H1 (cell line): ENCODE results near the gene NPHS2. TPM values are rescaled to one million over a fixed set of nuclear protein-coding genes. Genes with fewer than 3 reads are reported as not detected.

ENCODE experiments used
- CTCF ChIA-PET: fragments of 300-600 bp; sonication (Branson Sonifier 250); formaldehyde crosslinking; loops from one replicate; lab custom pipeline; 2021; ENCODE audit not compliant: partially characterized antibody; lab: Charles Lee
- POLR2A ChIA-PET: fragments of 300-600 bp; sonication (Branson Sonifier 250); formaldehyde crosslinking; loops from one replicate; lab custom pipeline; 2021; ENCODE audit warnings: inconsistent platforms; ENCODE audit not compliant: partially characterized antibody; lab: Charles Lee
- DNase-seq, 2 experiments: peaks; one replicate each; pipeline versions ENCODE4 v3.0.0 to v3.0.0-alpha.2; 2010 to 2022; ENCODE audit warnings: low spot score in 2 of 2, low read depth in 1 of 2, mixed read lengths in 1 of 2
- FAIRE-seq: peaks from 2 replicates; lab custom pipeline; 2011; peaks lifted over from hg19 to GRCh38; lab: Jason Lieb, UNC
- H2AFZ ChIP-seq: 2 replicates; pipeline ENCODE4 v1.8.1; 2012; ENCODE audit warnings: low read length, inconsistent platforms
- H2AK5ac ChIP-seq: 2 replicates; pipeline ENCODE4 v1.6.1; 2013; ENCODE audit warnings: low read depth, low read length
- H2BK120ac ChIP-seq: replicated peaks from 2 replicates; pipeline ENCODE3; 2013; ENCODE audit warnings: low read depth, low read length, inconsistent platforms
- H2BK12ac ChIP-seq: 2 replicates; pipeline ENCODE4 v1.6.1; 2013; ENCODE audit warnings: low read depth, low read length
- H2BK15ac ChIP-seq: 2 replicates; pipeline ENCODE4 v1.6.1; 2013; ENCODE audit warnings: low read length
- H2BK20ac ChIP-seq: 2 replicates; pipeline ENCODE4 v1.6.1; 2013; ENCODE audit warnings: low read length
- H2BK5ac ChIP-seq: 2 replicates; pipeline ENCODE4 v1.6.1; 2013; ENCODE audit warnings: low read depth, low read length
- H3K14ac ChIP-seq: 2 replicates; pipeline ENCODE4 v1.6.1; 2013; ENCODE audit warnings: inconsistent platforms; ENCODE audit not compliant: insufficient read length
- H3K18ac ChIP-seq: 2 replicates; pipeline ENCODE4 v1.6.1; 2013; ENCODE audit warnings: low read length; ENCODE audit errors: extremely low read depth
- H3K23ac ChIP-seq: 2 replicates; pipeline ENCODE4 v1.6.1; 2013; ENCODE audit warnings: inconsistent platforms; ENCODE audit not compliant: insufficient read length
- H3K23me2 ChIP-seq: 2 replicates; pipeline ENCODE4 v1.6.1; 2013; ENCODE audit warnings: low read depth, low read length
- H3K27ac ChIP-seq: 2 replicates; pipeline ENCODE4 v1.6.1; 2011; ENCODE audit warnings: low read depth, low read length, inconsistent platforms
- H3K27me3 ChIP-seq, 4 experiments: replicated peaks in 1 of 4; 1 replicate in 1 of 4; 2 replicates in 3 of 4; pipeline versions ENCODE4 v1.6.1 to v1.8.1; 2011 to 2013; ENCODE audit warnings: low read length in 3 of 4, mild to moderate bottlenecking in 3 of 4, inconsistent platforms in 2 of 4, mixed read lengths in 2 of 4, moderate library complexity in 1 of 4; ENCODE audit not compliant: control insufficient read depth in 3 of 4, insufficient read depth in 3 of 4; ENCODE audit errors: extremely low read depth in 1 of 4
- H3K36me3 ChIP-seq, 4 experiments: 2 replicates each; pipeline versions ENCODE4 v1.6.1 to v1.8.1; 2011 to 2013; ENCODE audit warnings: mild to moderate bottlenecking in 4 of 4, low read length in 3 of 4, moderate library complexity in 2 of 4, control low read depth in 1 of 4, inconsistent platforms in 1 of 4; ENCODE audit not compliant: insufficient read depth in 4 of 4, control insufficient read depth in 2 of 4
- H3K4ac ChIP-seq: replicated peaks from 2 replicates; pipeline ENCODE3; 2013; ENCODE audit warnings: low read length, low read depth, mixed read lengths, inconsistent platforms; ENCODE audit not compliant: insufficient read length
- H3K4me1 ChIP-seq, 4 experiments: replicated peaks in 1 of 4; 1 replicate in 1 of 4; 2 replicates in 3 of 4; pipeline versions ENCODE4 v1.6.1 to v1.8.1; 2011 to 2013; ENCODE audit warnings: low read length in 3 of 4, inconsistent platforms in 2 of 4, mixed read lengths in 1 of 4; ENCODE audit not compliant: insufficient read depth in 4 of 4, control insufficient read depth in 3 of 4
- H3K4me2 ChIP-seq, 2 experiments: 2 replicates each; pipeline versions ENCODE4 v1.6.1 to v1.8.1; 2011 to 2013; ENCODE audit warnings: low read depth in 2 of 2, low read length in 2 of 2, control low read depth in 1 of 2, inconsistent platforms in 1 of 2, mild to moderate bottlenecking in 1 of 2; ENCODE audit not compliant: insufficient read depth in 1 of 2
- H3K4me3 ChIP-seq, 4 experiments: fragments of 200-600, 300-600 bp in 1 of 4; sonication (generic), shearing (Covaris generic), sonication (Bioruptor Twin) in 1 of 4; 2 replicates each; pipeline versions ENCODE4 v1.5.1 to v1.8.1; 2011 to 2016; ENCODE audit warnings: low read length in 4 of 4, low read depth in 3 of 4, control low read depth in 2 of 4, inconsistent platforms in 2 of 4, mild to moderate bottlenecking in 2 of 4, mixed read lengths in 1 of 4, moderate library complexity in 1 of 4; ENCODE audit not compliant: insufficient read depth in 2 of 4; ENCODE audit errors: extremely low read depth in 1 of 4
- H3K56ac ChIP-seq: replicated peaks from 2 replicates; pipeline ENCODE3; 2013; ENCODE audit warnings: low read depth, mild to moderate bottlenecking, mixed read lengths, low read length, inconsistent platforms; ENCODE audit not compliant: insufficient read length
- H3K79me1 ChIP-seq: 2 replicates; pipeline ENCODE4 v1.6.1; 2013; ENCODE audit warnings: low read depth, low read length, control low read depth
- H3K79me2 ChIP-seq, 2 experiments: 2 replicates each; pipeline versions ENCODE4 v1.6.1 to v1.8.1; 2012 to 2013; ENCODE audit warnings: low read length in 2 of 2, mild to moderate bottlenecking in 2 of 2, inconsistent platforms in 1 of 2; ENCODE audit not compliant: insufficient read depth in 2 of 2, control insufficient read depth in 1 of 2
- H3K9ac ChIP-seq, 4 experiments: replicated peaks in 1 of 4; 1 replicate in 1 of 4; 2 replicates in 3 of 4; pipeline versions ENCODE4 v1.6.1 to v1.8.1; 2011 to 2013; ENCODE audit warnings: low read depth in 3 of 4, low read length in 3 of 4, control low read depth in 2 of 4, mild to moderate bottlenecking in 2 of 4, moderate library complexity in 2 of 4, inconsistent platforms in 1 of 4; ENCODE audit errors: extremely low read depth in 1 of 4
- H3K9me3 ChIP-seq, 2 experiments: 2 replicates each; pipeline versions ENCODE4 v1.6.1 to v1.8.1; 2012 to 2013; ENCODE audit warnings: mild to moderate bottlenecking in 2 of 2, moderate library complexity in 2 of 2, control low read depth in 1 of 2, inconsistent platforms in 1 of 2, low read depth in 1 of 2, low read length in 1 of 2, mixed read lengths in 1 of 2; ENCODE audit not compliant: insufficient read depth in 2 of 2
- H4K20me1 ChIP-seq, 2 experiments: replicated peaks in 1 of 2; 2 replicates each; pipeline versions ENCODE3 to v1.8.1; 2011 to 2013; ENCODE audit warnings: inconsistent platforms in 2 of 2, low read length in 2 of 2, mild to moderate bottlenecking in 1 of 2; ENCODE audit not compliant: insufficient read depth in 2 of 2, control insufficient read depth in 1 of 2
- H4K5ac ChIP-seq: 2 replicates; pipeline ENCODE4 v1.6.1; 2013; ENCODE audit warnings: low read length, low read depth, mixed read lengths, inconsistent platforms; ENCODE audit not compliant: insufficient read length
- H4K8ac ChIP-seq: 2 replicates; pipeline ENCODE4 v1.8.0; 2013; ENCODE audit warnings: mild to moderate bottlenecking, moderate library complexity, low read length, inconsistent platforms; ENCODE audit not compliant: insufficient read depth; ENCODE audit errors: extremely low read depth
- H4K91ac ChIP-seq: replicated peaks from 2 replicates; pipeline ENCODE3; 2013; ENCODE audit warnings: low read length, mixed read lengths, inconsistent platforms; ENCODE audit not compliant: insufficient read length
- ATF2 ChIP-seq: IDR thresholded peaks from 2 replicates; pipeline ENCODE4 v1.6.1; 2012; ENCODE audit warnings: low read length, inconsistent platforms
- CEBPB ChIP-seq: IDR thresholded peaks from 2 replicates; pipeline ENCODE4 v1.6.1; 2012; ENCODE audit warnings: low read depth, low read length
- HDAC2 ChIP-seq, 2 experiments: fragments of 300-600 bp in 1 of 2; sonication (generic) in 1 of 2; IDR thresholded peaks; 2 replicates each; pipeline ENCODE4 v1.6.1; 2011 to 2012; ENCODE audit warnings: low read depth in 2 of 2, low read length in 2 of 2, mild to moderate bottlenecking in 2 of 2, moderate library complexity in 2 of 2, borderline replicate concordance in 1 of 2, inconsistent platforms in 1 of 2
- NANOG ChIP-seq: IDR thresholded peaks from 2 replicates; pipeline ENCODE4 v1.6.1; 2011; ENCODE audit warnings: low read length, low read depth, mild to moderate bottlenecking, inconsistent platforms; ENCODE audit not compliant: insufficient read depth, poor library complexity, severe bottlenecking
- POU5F1 ChIP-seq: IDR thresholded peaks from 2 replicates; pipeline ENCODE4 v1.6.1; 2011; ENCODE audit warnings: low read depth, mild to moderate bottlenecking, low read length, moderate library complexity
- SP1 ChIP-seq: IDR thresholded peaks from 2 replicates; pipeline ENCODE4 v1.6.1; 2011; ENCODE audit warnings: low read depth, low read length
- YY1 ChIP-seq: IDR thresholded peaks from 2 replicates; pipeline ENCODE4 v1.6.1; 2011; ENCODE audit warnings: low read depth, mild to moderate bottlenecking, low read length
- WGBS, 2 experiments: shearing (Covaris generic) in 1 of 2; methylation state at CpG; one replicate each; pipeline versions ENCODE4 v1.1.6 to v1.1.7; 2013 to 2015; ENCODE audit warnings: low lambda C conversion rate in 2 of 2, mixed read lengths in 2 of 2, inconsistent platforms in 1 of 2, low coverage in 1 of 2, missing lambda C conversion rate in 1 of 2; ENCODE audit not compliant: insufficient replicate concordance in 2 of 2, insufficient coverage in 1 of 2, insufficient read length in 1 of 2; ENCODE audit errors: extremely low coverage in 1 of 2, missing lambda C conversion rate in 1 of 2; 5-methylcytosine and 5-hydroxymethylcytosine counted together
- polyA plus RNA-seq, 7 experiments: library from polyadenylated mRNA; depleted of rRNA in 3 of 7; stranded (reverse) in 5 of 7; unstranded in 2 of 7; fragments of >200 nt in 5 of 7; fragments of 200-250 nt in 2 of 7; gene quantifications; 1 replicate in 5 of 7; 2 replicates in 1 of 7; 4 replicates in 1 of 7; pipeline versions ENCODE4 v1.2.1 to v1.2.3, GENCODE V29; 2011 to 2013; ENCODE audit warnings: missing spikeins in 2 of 7, mixed read lengths in 2 of 7
- total RNA-seq: library from RNA; stranded (reverse); fragmentation: NEBNext Ultra II Directional; extraction: Animal tissue kit (Norgen Biotek cat#: 25700); gene quantifications from 2 replicates; pipeline ENCODE4 v1.2.1, GENCODE V29; 2021

The NPHS2 gene
- total and polyA plus RNA-seq, 2 of the 8 experiments (the other 6 are each of a cell fraction or from before 2014, with no cell fraction given): not detected

- H3K56ac ChIP-seq: no peak overlapping the region
- H3K36me3 ChIP-seq: no peaks in the 10 kb centered on the region
- 43% methylated on average over 8 of the region's 8 CpGs; no CpG with 5 or more reads in 1 of the 2 experiments for WGBS, 2 experiments
- H3K18ac ChIP-seq: no peak overlapping the region; the same call in 1 of the 2 replicates
- no peaks in the 10 kb centered on the region for H3K27me3 ChIP-seq
- H3K27ac ChIP-seq: no peak overlapping the region
- no peak overlapping the region for H2BK15ac ChIP-seq
- H2AFZ ChIP-seq: no peak overlapping the region
- H3K4me3 ChIP-seq: peak overlapping the region in 1 of 4 experiments; percentile 38; a peak in 1 of 8 replicates
- DNase-seq: peak in 1 of 2 experiments; percentile 47
- H3K4ac ChIP-seq: no peak overlapping the region
- H2BK20ac ChIP-seq: no peak overlapping the region
- H3K79me1 ChIP-seq: no peaks in the 10 kb centered on the region
- H4K20me1 ChIP-seq: no peaks in the 10 kb centered on the region
- H4K5ac ChIP-seq: no peak overlapping the region
- peak overlapping the region in 1 of 2 experiments; percentile 4; a peak in 1 of 4 replicates for H3K4me2 ChIP-seq
- peaks cover 0 to 9% (median 6%) of the 10 kb centered on the region in 4 experiments; a peak in 6 of 7 replicates for H3K4me1 ChIP-seq
- peaks cover 1% of the 10 kb centered on the region; the same call in 1 of the 2 replicates for H3K23me2 ChIP-seq
- POLR2A ChIA-PET: no interaction called here
- H3K79me2 ChIP-seq: no peaks in the 10 kb centered on the region
- H3K14ac ChIP-seq: no peak overlapping the region
- peak overlapping the region; percentile 10 for H2BK120ac ChIP-seq
- peak overlapping the region; percentile 29 for H4K91ac ChIP-seq
- H3K23ac ChIP-seq: no peak overlapping the region
- CTCF ChIA-PET: interaction anchor here (1.1 to 1.6 kb wide), 2 partner anchors 11 to 55 kb away, joined by 3 to 6 read pairs; no protein-coding TSS in a partner anchor
- FAIRE-seq: peak; percentile 95
- no peak overlapping the region for H4K8ac ChIP-seq
- H2BK12ac ChIP-seq: no peak overlapping the region
- no peaks in the 10 kb centered on the region for H3K9me3 ChIP-seq
- no peak overlapping the region for H2AK5ac ChIP-seq
- no peak overlapping the region for H3K9ac ChIP-seq
- H2BK5ac ChIP-seq: peak overlapping the region; percentile 89; the same call in 1 of the 2 replicates
- peak; percentile 63; the same call in 1 of the 2 replicates for TF ChIP-seq YY1
- peak; percentile 29; the same call in 1 of the 2 replicates for TF ChIP-seq SP1
- TF ChIP-seq CEBPB: no peak
- peak; percentile 64; the same call in 1 of the 2 replicates for TF ChIP-seq POU5F1
- TF ChIP-seq HDAC2 (IDR thresholded peaks at IDR 0.05; ENCODE audit: borderline replicate concordance in 1 of 2, low read depth in 2 of 2, low read length in 2 of 2): 0 out of 4 replicates have a peak, but pooled peaks of 1 of the 2 experiments have one; percentile 60
- TF ChIP-seq NANOG: peak; percentile 94
- peak; percentile 57; the same call in 1 of the 2 replicates for TF ChIP-seq ATF2
Observed at GRCh38 chr1:179529482-179530195, 46.1 kb downstream of the NPHS2 start.
